ENCODE data around the gene GRPEL2. TPM values are rescaled to one million over a fixed set of nuclear protein-coding genes. Genes with fewer than 3 reads are reported as not detected.

Gene GRPEL2
- total RNA-seq, 1 donor from 2014 or later = 42.5 TPM

- no peak overlapping the region for H3K4me3 Mint-ChIP-seq
- no peaks in the 10 kb centered on the region for H3K27me3 ChIP-seq
- H3K9ac ChIP-seq = no peak overlapping the region
- no peak overlapping the region for H3K4me2 ChIP-seq
- no peaks in the 10 kb centered on the region for H4K20me1 ChIP-seq (ENCODE audit: low read depth)
- H3F3A ChIP-seq (ENCODE audit: low read depth) = peaks cover 28% of the 10 kb centered on the region
- no peak for TF ChIP-seq CTCF (IDR thresholded peaks at IDR 0.05)
- TF ChIP-seq EZH2phosphoT487 (IDR thresholded peaks at IDR 0.05) = no peak
- no peak for TF ChIP-seq EZH2 (IDR thresholded peaks at IDR 0.05)
- no peaks in the 10 kb centered on the region for H3K9me3 ChIP-seq (ENCODE audit: low read depth)
- peaks cover 15% of the 10 kb centered on the region for H3K36me3 Mint-ChIP-seq
- no peak overlapping the region for H3K27ac Mint-ChIP-seq
- peaks cover 2% of the 10 kb centered on the region for H3K27me3 Mint-ChIP-seq (ENCODE audit: insufficient read depth, low read depth)
- H3K79me2 ChIP-seq (ENCODE audit: low read depth) = peaks cover 53% of the 10 kb centered on the region
- no peaks in the 10 kb centered on the region for H3K9me3 Mint-ChIP-seq
- H3K36me3 ChIP-seq = peaks cover 20% of the 10 kb centered on the region
- no peak overlapping the region for H2AFZ ChIP-seq (replicated peaks)
- no peak for DNase-seq (ENCODE audit: low spot score)
- H3K4me1 ChIP-seq = peaks cover 8% of the 10 kb centered on the region
- H3K27ac ChIP-seq = no peak overlapping the region
- peaks cover 19% of the 10 kb centered on the region for H3K4me1 Mint-ChIP-seq
- H3K4me3 ChIP-seq = no peak overlapping the region
Measured at GRCh38 chr5:149355688-149356087, 10.4 kb downstream of the GRPEL2 start.

GRCh38 chr5:149356391-149356790, 11.1 kb downstream of the GRPEL2 start:
- H3K36me3 ChIP-seq = peaks cover 18% of the 10 kb centered on the region
- H3K9me3 ChIP-seq (ENCODE audit: low read depth) = no peaks in the 10 kb centered on the region
- H3K4me3 ChIP-seq = no peak overlapping the region
- H3K9me3 Mint-ChIP-seq = no peaks in the 10 kb centered on the region
- no peak for DNase-seq (ENCODE audit: low spot score)
- no peaks in the 10 kb centered on the region for H4K20me1 ChIP-seq (ENCODE audit: low read depth)
- H3K4me3 Mint-ChIP-seq = peak overlapping the region; percentile 55
- no peak overlapping the region for H3K4me2 ChIP-seq
- peaks cover 10% of the 10 kb centered on the region for H3K36me3 Mint-ChIP-seq
- H2AFZ ChIP-seq (replicated peaks) = no peak overlapping the region
- TF ChIP-seq EZH2 (IDR thresholded peaks at IDR 0.05) = no peak
- TF ChIP-seq EZH2phosphoT487 (IDR thresholded peaks at IDR 0.05) = no peak
- TF ChIP-seq CTCF (IDR thresholded peaks at IDR 0.05) = no peak
- no peak overlapping the region for H3K9ac ChIP-seq
- H3K79me2 ChIP-seq (ENCODE audit: low read depth) = peaks cover 51% of the 10 kb centered on the region
- peaks cover 28% of the 10 kb centered on the region for H3F3A ChIP-seq (ENCODE audit: low read depth)
- peaks cover 2% of the 10 kb centered on the region for H3K27me3 Mint-ChIP-seq (ENCODE audit: insufficient read depth, low read depth)
- no peak overlapping the region for H3K27ac Mint-ChIP-seq
- no peak overlapping the region for H3K27ac ChIP-seq
- H3K4me1 Mint-ChIP-seq = peaks cover 19% of the 10 kb centered on the region
- no peaks in the 10 kb centered on the region for H3K27me3 ChIP-seq
- H3K4me1 ChIP-seq = peaks cover 8% of the 10 kb centered on the region

- Mint-ChIP-seq H3K27me3 (ENCODE audit: insufficient read depth, low read depth) (peaks cover 2% of the 10 kb centered on the region), H3K36me3 (peaks cover 10% of the 10 kb centered on the region), H3K4me1 (peaks cover 19% of the 10 kb centered on the region), H3K9me3 (no peaks in the 10 kb centered on the region), H3K27ac (peak within 1 kb of the TSS; percentile 34), H3K4me3 (peak within 1 kb of the TSS; percentile 94)
- H3K36me3 ChIP-seq = peaks cover 8% of the 10 kb centered on the region
- peaks cover 8% of the 10 kb centered on the region for H3K4me1 ChIP-seq
- no peak within 1 kb of the TSS for H3K27ac ChIP-seq
- peaks cover 28% of the 10 kb centered on the region for H3F3A ChIP-seq (ENCODE audit: low read depth)
- H3K79me2 ChIP-seq (ENCODE audit: low read depth) = peaks cover 39% of the 10 kb centered on the region
- no peaks in the 10 kb centered on the region for H3K9me3 ChIP-seq (ENCODE audit: low read depth)
- H4K20me1 ChIP-seq (ENCODE audit: low read depth) = no peaks in the 10 kb centered on the region
- H3K4me3 ChIP-seq = peak within 1 kb of the TSS; percentile 91
- peak within 1 kb of the TSS; percentile 100 for H3K4me2 ChIP-seq
- H3K27me3 ChIP-seq = no peaks in the 10 kb centered on the region
- peak within 1 kb of the TSS; percentile 97 for H2AFZ ChIP-seq (replicated peaks)
- H3K9ac ChIP-seq = no peak within 1 kb of the TSS
- peak; percentile 97 for DNase-seq (ENCODE audit: low spot score)
- TF ChIP-seq EZH2 (IDR thresholded peaks at IDR 0.05) (peak; percentile 17), EZH2phosphoT487 (IDR thresholded peaks at IDR 0.05) (no peak), CTCF (IDR thresholded peaks at IDR 0.05) (no peak)
Measured at GRCh38 chr5:149357370-149358293, 12.3 kb downstream of the GRPEL2 start, which contains the start of gene PCYOX1L. TSS of gene PCYOX1L (plus strand) at chr5:149358046. CDS start at chr5:149358069, 23 bp downstream.

All from neural progenitor cell (in vitro differentiated cells).